Hematopoietic multipotent progenitor cell treated with erythropoietin and hydrocortisone succinate and interleukin-3 and kit ligand, for 4 days (in vitro differentiated cells): Measurements from ENCODE around the gene LRRC23.

Experiments used
- DNase-seq: peaks from one replicate; pipeline ENCODE4 v3.0.0-alpha.2; 2015

LRRC23 gene

DNA sequence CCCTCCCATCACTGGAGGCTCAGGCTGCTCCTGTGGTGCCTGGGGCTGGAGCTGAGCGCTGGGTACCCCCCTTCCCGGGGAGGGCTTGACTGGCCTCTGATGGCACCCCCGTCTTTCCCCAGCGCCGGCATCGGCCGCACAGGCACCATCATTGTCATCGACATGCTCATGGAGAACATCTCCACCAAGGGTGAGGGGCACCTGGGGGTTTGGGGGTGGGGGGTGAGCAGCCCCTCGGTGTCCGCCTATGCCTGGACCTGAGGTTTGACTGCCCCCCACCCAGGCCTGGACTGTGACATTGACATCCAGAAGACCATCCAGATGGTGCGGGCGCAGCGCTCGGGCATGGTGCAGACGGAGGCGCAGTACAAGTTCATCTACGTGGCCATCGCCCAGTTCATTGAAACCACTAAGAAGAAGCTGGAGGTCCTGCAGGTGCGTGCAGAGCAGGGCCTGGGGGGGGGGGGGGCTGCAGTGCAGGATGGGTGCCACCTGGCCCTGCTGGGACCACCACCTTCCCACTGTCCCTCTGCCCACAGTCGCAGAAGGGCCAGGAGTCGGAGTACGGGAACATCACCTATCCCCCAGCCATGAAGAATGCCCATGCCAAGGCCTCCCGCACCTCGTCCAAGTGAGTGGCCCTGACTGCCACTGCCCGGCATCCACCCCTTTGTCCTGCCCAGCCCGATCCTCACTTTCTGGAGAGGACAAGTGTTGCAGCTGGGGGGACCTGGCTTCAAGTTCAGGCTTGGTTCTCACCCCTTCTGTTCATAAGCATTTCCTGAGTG, 55.4 kb downstream of the LRRC23 start:
- DNase-seq: no peak

DNA sequence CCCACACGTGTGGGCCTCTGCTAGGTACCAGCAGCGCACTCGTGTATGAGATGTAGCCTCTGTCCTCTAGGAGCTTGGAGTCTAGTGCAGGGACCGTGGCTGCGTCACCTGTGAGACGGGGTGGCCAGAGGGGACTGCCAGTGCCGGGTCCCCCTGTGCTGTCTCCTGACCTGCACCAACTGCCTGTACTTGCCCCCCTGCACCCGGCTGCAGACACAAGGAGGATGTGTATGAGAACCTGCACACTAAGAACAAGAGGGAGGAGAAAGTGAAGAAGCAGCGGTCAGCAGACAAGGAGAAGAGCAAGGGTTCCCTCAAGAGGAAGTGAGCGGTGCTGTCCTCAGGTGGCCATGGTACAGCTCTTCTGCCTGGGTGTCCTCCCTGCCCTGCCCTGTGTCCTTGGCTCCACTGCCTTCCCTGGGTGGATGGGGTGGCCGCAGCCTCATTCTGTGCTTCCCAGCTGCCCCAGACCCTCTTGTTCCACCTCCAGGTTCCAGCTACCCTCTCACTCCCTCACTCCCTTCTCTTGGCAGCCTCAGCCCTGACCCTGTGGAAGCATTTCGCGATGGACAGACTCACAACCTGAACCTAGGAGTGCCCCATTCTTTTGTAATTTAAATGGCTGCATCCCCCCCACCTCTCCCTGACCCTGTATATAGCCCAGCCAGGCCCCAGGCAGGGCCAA, 56.1 kb downstream of the LRRC23 start:
- peak; percentile 76 for DNase-seq

DNA sequence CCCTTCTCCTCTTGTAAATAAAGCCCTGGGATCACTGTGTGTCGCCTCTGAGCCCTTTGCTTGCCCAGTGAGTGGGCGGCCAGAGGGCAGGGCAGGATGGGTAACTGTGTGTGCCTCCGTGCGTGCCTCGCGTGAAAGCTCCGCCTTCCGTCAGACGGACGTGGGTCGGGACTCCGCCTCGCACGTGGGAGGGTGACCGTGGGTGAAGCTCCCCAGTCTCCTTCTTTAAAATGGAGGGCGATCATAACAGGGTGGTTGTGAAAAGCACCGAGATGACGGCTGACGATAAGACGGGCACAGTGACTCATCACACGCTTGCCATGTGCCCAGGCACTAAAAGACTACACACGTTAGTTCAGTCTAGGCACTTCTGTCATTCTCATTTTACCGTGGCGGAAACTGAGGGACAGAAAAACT, 56.7 kb downstream of the LRRC23 start:
- DNase-seq: peak; percentile 92

DNA sequence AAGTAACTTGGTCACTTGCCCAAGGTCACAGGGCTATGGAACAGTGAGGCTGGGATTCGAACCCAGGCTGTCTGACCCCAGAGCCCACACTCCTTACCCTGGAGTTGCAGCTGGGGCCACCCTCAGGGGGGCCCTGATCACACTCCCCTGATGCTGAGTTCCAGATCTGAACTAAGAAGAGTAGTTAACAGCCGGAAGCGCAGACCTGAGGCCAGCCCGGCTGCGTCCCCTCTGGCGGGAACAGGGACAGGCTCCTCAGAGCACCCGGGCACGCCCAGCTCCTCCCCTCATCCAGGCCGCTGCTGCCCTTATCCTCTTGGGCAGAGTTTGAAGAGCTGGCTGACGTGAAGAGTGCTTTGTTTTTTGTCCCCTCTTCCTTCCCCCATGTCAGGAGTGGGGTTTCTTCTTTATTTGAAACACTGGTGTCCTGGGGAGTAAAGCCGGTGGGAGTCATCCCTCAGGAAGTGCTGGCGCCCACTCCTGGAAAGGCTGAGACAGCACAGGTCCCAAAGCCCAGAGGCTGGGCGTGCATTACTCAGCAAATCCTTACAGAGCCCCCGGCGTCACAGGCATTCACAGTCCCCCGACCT, 57.2 kb downstream of the LRRC23 start:
- DNase-seq: peak; percentile 95

DNA sequence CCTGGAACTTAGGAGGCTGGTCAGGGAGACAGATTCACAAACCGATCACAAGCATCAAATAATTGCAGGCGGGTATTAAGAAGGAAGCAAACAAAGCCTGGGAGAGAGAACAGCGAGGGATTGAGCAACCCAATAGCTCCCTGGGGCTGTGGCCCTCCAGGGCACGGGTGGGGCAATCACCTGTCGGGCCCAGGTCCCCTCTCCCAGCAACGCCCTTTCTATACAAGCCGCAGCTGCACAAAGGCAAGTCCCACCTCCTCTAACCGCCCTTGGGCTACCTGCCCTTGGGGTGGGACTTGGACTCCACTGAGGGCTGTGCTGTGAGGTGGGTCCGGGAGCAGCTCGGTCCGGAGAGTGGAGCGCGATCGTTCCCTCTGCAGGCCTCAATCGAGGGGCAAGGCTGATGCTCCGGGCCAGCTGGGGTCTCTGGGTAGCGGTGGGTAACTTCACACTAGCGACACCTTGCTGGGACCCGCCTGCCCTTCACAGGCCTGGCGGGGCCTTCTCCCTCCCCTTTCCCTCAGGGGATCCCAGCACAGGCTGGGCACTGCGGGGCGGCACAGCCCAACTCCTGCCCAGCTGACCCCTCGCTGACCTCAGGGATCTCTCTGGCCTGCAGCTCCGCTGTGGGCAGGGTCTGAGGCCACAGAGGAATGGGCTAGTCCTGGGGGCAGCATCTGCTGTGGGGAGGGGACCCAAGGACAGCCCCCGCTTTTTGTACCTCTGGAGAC, 57.8 kb downstream of the LRRC23 start:
- DNase-seq: no peak

DNA sequence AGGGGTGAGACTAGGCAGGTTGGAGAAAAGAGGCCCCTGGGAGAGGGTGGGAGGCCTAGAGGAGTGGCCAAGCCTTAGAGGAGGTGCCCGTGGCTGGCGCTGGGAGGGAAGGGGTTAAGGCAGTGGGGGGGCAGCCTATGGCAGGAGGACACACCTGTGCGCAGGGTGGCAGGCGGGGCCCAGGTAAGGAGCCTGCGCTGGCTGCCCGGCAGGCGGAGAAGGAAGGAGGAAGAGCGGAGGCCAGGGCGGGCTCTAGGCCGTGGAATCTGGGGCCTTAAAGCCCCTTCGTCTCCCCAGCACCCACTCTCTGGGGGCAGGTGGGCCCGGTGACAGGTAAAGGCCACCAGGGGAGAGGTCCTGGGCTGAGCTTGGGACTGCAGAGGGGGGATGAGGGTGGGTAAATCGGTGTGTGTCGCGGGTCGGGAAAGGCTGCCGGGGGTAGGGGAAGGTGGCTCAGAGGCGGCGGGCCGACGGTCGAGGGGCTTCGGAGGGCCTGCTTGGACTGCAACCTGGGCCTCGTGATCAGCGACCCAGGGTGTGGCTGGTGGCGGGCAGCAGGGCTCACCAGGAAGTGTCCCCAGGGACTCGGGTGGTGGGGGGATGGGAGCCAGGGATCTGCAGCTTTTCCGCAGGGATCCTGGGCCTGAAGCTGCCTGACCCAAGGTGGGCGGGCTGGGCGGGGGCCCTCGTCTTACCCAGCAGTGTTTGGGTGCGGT, 58.6 kb downstream of the LRRC23 start:
- DNase-seq: no peak
